ENCODE results near the gene AQP12B. TPM values are rescaled to one million over a fixed set of nuclear protein-coding genes. Genes with fewer than 3 reads are reported as not detected.

The AQP12B gene
- polyA plus RNA-seq, 1 of the 3 experiments (the other 2 are of a cell fraction) = not detected

GRCh38 chr2:240672076-240672700, 10.5 kb downstream of the AQP12B start:
- TF ChIP-seq NFIC (IDR thresholded peaks at IDR 0.05; ENCODE audit: borderline replicate concordance) = no peak
- no peak for TF ChIP-seq SMC3 (IDR thresholded peaks at IDR 0.05; ENCODE audit: low read depth, low read length)
- no peak for TF ChIP-seq RAD21 (IDR thresholded peaks at IDR 0.05; ENCODE audit: low read length)
- TF ChIP-seq EZH2phosphoT487 (IDR thresholded peaks at IDR 0.05; ENCODE audit: borderline replicate concordance, low read depth) = no peak
- TF ChIP-seq JUND (IDR thresholded peaks at IDR 0.05) = no peak
- POLR2A ChIA-PET = no interaction called here

GRCh38 chr2:240670950-240671349, 11.7 kb downstream of the AQP12B start:
- Histone ChIP-seq H3K4me2 (no peak overlapping the region), H3K79me2 (ENCODE audit: insufficient read depth) (no peaks in the 10 kb centered on the region), H3K9me3 (no peaks in the 10 kb centered on the region), H2AFZ (ENCODE audit: low read depth) (no peak overlapping the region), H3K36me3 (replicated peaks in 1 of 2; ENCODE audit: control insufficient read depth in 1 of 2, insufficient read depth in 2 of 2, low read length in 1 of 2) (no peaks in the 10 kb centered on the region), H4K20me1 (ENCODE audit: insufficient read depth) (no peaks in the 10 kb centered on the region), H3K27ac (ENCODE audit: low read depth in 2 of 2, low read length in 1 of 2) (no peak overlapping the region), H3K4me1 (ENCODE audit: control insufficient read depth in 1 of 2, insufficient read depth in 2 of 2, low read depth in 1 of 2, low read length in 1 of 2) (peaks cover 0 to 2% of the 10 kb centered on the region in 2 experiments; a peak in 1 of 4 replicates), H3F3A (replicated peaks; ENCODE audit: insufficient read depth) (no peaks in the 10 kb centered on the region), H3K4me3 (ENCODE audit: low read depth in 2 of 2, low read length in 1 of 2) (no peak overlapping the region), H3K9ac (no peak overlapping the region), H3K9me2 (no peaks in the 10 kb centered on the region), H3K27me3 (ENCODE audit: insufficient read depth) (no peaks in the 10 kb centered on the region; the same call in 1 of the 2 replicates)
- 39% methylated on average over 4 of the region's 4 CpGs for WGBS (ENCODE audit: low lambda C conversion rate)
- CTCF ChIA-PET = no interaction called here
- no peak for DNase-seq
- TF ChIP-seq RCOR1 (IDR thresholded peaks at IDR 0.05; ENCODE audit: low read length) (no peak), SMC3 (IDR thresholded peaks at IDR 0.05; ENCODE audit: low read depth, low read length) (no peak), ELF1 (IDR thresholded peaks at IDR 0.05) (no peak), GATA2 (CRISPR knock-in tag; IDR thresholded peaks at IDR 0.05) (no peak), EP300 (IDR thresholded peaks at IDR 0.05; ENCODE audit: borderline replicate concordance in 1 of 2, low read depth in 1 of 2, low read length in 1 of 2) (no peak), NRF1 (IDR thresholded peaks at IDR 0.05; ENCODE audit: low read depth, low read length) (no peak), NFIC (IDR thresholded peaks at IDR 0.05; ENCODE audit: borderline replicate concordance) (no peak), TAF1 (IDR thresholded peaks at IDR 0.05; ENCODE audit: borderline replicate concordance, low read depth, low read length) (no peak), FOSL2 (IDR thresholded peaks at IDR 0.05; ENCODE audit: borderline replicate concordance, low read depth) (no peak), RFX5 (IDR thresholded peaks at IDR 0.05; ENCODE audit: low read length) (no peak), JUND (IDR thresholded peaks at IDR 0.05) (no peak), FOXJ3 (CRISPR knock-in tag; IDR thresholded peaks at IDR 0.05) (no peak)
- POLR2A ChIA-PET = no interaction called here

More at GRCh38 chr2:240672076-240672700, 10.5 kb downstream of the AQP12B start:
- no peak overlapping the region for H3K27ac ChIP-seq (ENCODE audit: low read depth in 2 of 2, low read length in 1 of 2)
- H3K9me2 ChIP-seq = no peaks in the 10 kb centered on the region
- H2AFZ ChIP-seq (ENCODE audit: low read depth) = no peak overlapping the region
- H4K20me1 ChIP-seq (ENCODE audit: insufficient read depth) = no peaks in the 10 kb centered on the region
- H3F3A ChIP-seq (replicated peaks; ENCODE audit: insufficient read depth) = no peaks in the 10 kb centered on the region
- no peaks in the 10 kb centered on the region for H3K9me3 ChIP-seq
- H3K4me1 ChIP-seq (ENCODE audit: control insufficient read depth in 1 of 2, insufficient read depth in 2 of 2, low read depth in 1 of 2, low read length in 1 of 2) = peaks cover 0 to 2% of the 10 kb centered on the region in 2 experiments; a peak in 1 of 4 replicates
- H3K9ac ChIP-seq = no peak overlapping the region
- no peak overlapping the region for H3K4me2 ChIP-seq
- 83% methylated on average over 36 of the region's 46 CpGs for WGBS (ENCODE audit: low lambda C conversion rate)
- CTCF ChIA-PET = no interaction called here
- H3K27me3 ChIP-seq (ENCODE audit: insufficient read depth) = no peaks in the 10 kb centered on the region; the same call in 1 of the 2 replicates
- no peaks in the 10 kb centered on the region for H3K36me3 ChIP-seq (replicated peaks in 1 of 2; ENCODE audit: control insufficient read depth in 1 of 2, insufficient read depth in 2 of 2, low read length in 1 of 2)
- H3K79me2 ChIP-seq (ENCODE audit: insufficient read depth) = no peaks in the 10 kb centered on the region
- no peak overlapping the region for H3K4me3 ChIP-seq (ENCODE audit: low read depth in 2 of 2, low read length in 1 of 2)
- no peak for DNase-seq

Data from SK-N-SH (cell line).